ENCODE results near the gene C11orf98. TPM values are rescaled to one million over a fixed set of nuclear protein-coding genes. Genes with fewer than 3 reads are reported as not detected.
"Not testable (repeated sequence)": the region's sequence is repeated elsewhere in the genome, so short reads cannot be mapped to it uniquely, and the experiment has no call there.

The C11orf98 gene
- total RNA-seq, 1 experiment from 2014 or later = 81.2 TPM

DNA sequence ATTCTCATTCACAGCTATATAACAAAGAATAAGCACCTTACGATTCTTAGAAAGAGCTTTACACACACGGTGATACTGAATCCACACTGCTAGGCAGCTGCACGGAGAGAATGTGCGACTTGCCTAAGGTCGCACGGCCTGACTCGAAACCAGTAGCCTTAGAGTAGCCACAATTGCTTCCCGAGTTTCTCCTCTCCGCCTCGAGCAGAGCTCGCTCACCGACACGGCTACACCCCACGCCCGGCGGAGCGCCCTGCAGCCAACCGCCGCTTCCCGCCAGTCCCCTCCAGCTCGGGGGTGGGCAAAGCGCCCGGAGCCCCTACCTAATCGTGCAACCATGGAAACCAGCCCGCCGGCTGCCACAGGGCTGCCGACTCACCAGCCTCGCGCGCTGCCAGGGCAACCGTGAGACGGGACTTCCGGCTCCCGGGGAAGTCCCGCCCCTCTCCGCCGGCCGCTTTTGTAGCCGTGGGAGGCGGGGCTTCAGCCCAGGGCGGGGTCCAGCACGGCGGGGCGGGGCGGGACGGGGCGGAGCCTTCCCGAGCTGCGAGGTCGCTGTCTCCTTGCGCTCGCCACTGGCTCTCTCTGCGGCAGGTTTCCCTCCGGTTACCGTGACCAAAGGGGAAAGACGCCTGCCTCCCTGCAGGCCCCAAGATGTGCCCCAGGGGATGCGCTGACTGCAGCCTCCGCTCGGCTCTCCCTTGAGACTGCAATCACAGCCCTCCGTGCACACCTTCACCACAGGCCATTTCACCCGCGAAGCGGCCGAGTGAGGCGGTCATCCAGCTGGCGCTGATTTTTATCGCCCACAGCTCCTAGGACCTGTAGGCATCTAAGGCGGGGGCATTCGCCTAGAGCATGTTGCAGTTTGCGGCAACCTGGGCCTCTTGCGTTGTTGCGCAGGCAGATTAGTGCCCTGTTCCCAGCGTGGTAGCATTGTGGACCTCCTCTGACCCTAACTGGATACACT lies 41.2 kb upstream of the C11orf98 start:
- BruUV-seq (replicated peaks) = no TSS peak
- TF ChIP-seq, protein P1, sequence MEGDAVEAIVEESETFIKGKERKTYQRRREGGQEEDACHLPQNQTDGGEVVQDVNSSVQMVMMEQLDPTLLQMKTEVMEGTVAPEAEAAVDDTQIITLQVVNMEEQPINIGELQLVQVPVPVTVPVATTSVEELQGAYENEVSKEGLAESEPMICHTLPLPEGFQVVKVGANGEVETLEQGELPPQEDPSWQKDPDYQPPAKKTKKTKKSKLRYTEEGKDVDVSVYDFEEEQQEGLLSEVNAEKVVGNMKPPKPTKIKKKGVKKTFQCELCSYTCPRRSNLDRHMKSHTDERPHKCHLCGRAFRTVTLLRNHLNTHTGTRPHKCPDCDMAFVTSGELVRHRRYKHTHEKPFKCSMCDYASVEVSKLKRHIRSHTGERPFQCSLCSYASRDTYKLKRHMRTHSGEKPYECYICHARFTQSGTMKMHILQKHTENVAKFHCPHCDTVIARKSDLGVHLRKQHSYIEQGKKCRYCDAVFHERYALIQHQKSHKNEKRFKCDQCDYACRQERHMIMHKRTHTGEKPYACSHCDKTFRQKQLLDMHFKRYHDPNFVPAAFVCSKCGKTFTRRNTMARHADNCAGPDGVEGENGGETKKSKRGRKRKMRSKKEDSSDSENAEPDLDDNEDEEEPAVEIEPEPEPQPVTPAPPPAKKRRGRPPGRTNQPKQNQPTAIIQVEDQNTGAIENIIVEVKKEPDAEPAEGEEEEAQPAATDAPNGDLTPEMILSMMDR (IDR thresholded peaks at IDR 0.05; ENCODE audit: unreplicated experiment) = no peak

DNA sequence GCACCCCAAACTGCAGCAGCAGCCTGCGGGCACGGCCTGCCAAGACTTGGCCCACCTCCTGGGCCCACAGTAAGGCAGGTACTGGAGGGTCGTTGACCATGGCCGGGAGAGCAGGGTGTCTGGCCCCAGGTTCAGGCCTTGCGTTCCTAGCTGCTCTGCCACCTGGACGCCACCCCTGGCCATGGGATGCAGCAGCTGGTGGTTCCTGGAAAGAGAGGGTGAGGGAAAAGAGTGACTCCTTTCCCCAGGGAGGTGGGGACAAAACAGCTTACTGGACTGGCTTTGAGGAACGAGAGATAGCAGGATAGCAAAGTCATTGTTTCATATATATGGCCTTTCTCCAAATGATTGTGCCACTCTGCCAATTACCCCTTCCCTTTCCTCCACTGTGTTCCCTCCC lies 40.4 kb upstream of the C11orf98 start:
- Mint-ChIP-seq H3K4me3 (ENCODE audit: unreplicated experiment) (peak overlapping the region; percentile 92), H3K27me3 (ENCODE audit: insufficient read depth, unreplicated experiment) (no peaks in the 10 kb centered on the region), H3K9me3 (ENCODE audit: unreplicated experiment) (no peaks in the 10 kb centered on the region), H3K4me1 (ENCODE audit: insufficient read depth, unreplicated experiment) (peaks cover 25% of the 10 kb centered on the region), H3K27ac (ENCODE audit: low read depth, unreplicated experiment) (peak overlapping the region; percentile 94), H3K36me3 (ENCODE audit: insufficient read depth, unreplicated experiment) (peaks cover 41% of the 10 kb centered on the region)
- intact Hi-C loops (cut with micrococcal nuclease) = no loop called here
- BruUV-seq (replicated peaks) = TSS peak; percentile 2
- DNase-seq (ENCODE audit: unreplicated experiment) = no peak
- ChIA-PET POLR2A (interaction anchor here (0.6 to 15.7 kb wide), 28 partner anchors 10 to 745 kb away, joined by 3 to 197 read pairs (median 5); partner anchors contain the start of genes B3GAT3, C11orf98, CSKMT and EEF1G), CTCF (interaction anchor here (0.6 to 7.0 kb wide), 4 partner anchors 12 to 25 kb away, joined by 3 to 38 read pairs (median 18); no protein-coding TSS in a partner anchor)
- TF ChIP-seq, protein P1 (IDR thresholded peaks at IDR 0.05; ENCODE audit: unreplicated experiment) = no peak

More for the DNA sequence above, 41.2 kb upstream of the C11orf98 start:
- no peaks in the 10 kb centered on the region for H3K27me3 Mint-ChIP-seq (ENCODE audit: insufficient read depth, unreplicated experiment)
- no peaks in the 10 kb centered on the region for H3K9me3 Mint-ChIP-seq (ENCODE audit: unreplicated experiment)
- peak overlapping the region; percentile 94 for H3K27ac Mint-ChIP-seq (ENCODE audit: low read depth, unreplicated experiment)
- peaks cover 25% of the 10 kb centered on the region for H3K4me1 Mint-ChIP-seq (ENCODE audit: insufficient read depth, unreplicated experiment)
- POLR2A ChIA-PET = interaction anchor here (0.6 to 15.7 kb wide), 31 partner anchors 9 to 313 kb away, joined by 3 to 197 read pairs (median 4); partner anchors contain the start of genes B3GAT3, C11orf98, CSKMT and EEF1G
- peaks cover 43% of the 10 kb centered on the region for H3K36me3 Mint-ChIP-seq (ENCODE audit: insufficient read depth, unreplicated experiment)
- CTCF ChIA-PET = interaction anchor here (0.6 to 7.0 kb wide), 6 partner anchors 13 to 1108 kb away, joined by 3 to 38 read pairs (median 3); no protein-coding TSS in a partner anchor
- intact Hi-C loops (cut with micrococcal nuclease) = no loop called here
- peak overlapping the region; percentile 92 for H3K4me3 Mint-ChIP-seq (ENCODE audit: unreplicated experiment)
- DNase-seq (ENCODE audit: unreplicated experiment) = peak; percentile 91

DNA sequence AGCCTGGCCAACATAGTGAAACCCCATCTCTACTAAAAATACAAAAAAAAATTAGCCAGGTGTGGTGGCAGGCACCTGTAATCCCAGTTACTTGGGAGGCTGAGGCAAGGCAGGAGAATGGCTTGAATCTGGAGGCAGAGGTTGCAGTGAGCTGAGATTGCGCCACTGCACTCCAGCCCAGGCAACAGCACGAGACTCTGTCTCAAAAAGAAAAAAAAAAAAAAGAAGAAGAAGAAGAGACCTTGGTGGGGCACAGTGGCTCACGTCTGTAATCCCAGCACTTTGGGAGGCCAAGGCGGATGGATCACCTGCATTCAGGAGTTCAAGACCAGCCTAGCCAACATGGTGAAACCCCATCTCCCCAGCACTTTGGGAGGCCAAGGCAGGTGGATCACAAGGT lies 38.9 kb upstream of the C11orf98 start:
- BruUV-seq (replicated peaks); intact Hi-C loops (cut with micrococcal nuclease); H3K4me3 Mint-ChIP-seq (ENCODE audit: unreplicated experiment); H3K27me3 Mint-ChIP-seq (ENCODE audit: insufficient read depth, unreplicated experiment); DNase-seq (ENCODE audit: unreplicated experiment); H3K27ac Mint-ChIP-seq (ENCODE audit: low read depth, unreplicated experiment); H3K9me3 Mint-ChIP-seq (ENCODE audit: unreplicated experiment): not testable (repeated sequence)
- POLR2A ChIA-PET = interaction anchor here (0.6 to 2.6 kb wide), 5 partner anchors 23 to 857 kb away, joined by 3 to 8 read pairs (median 5); partner anchors contain the start of genes C11orf98, CSKMT and UBXN1
- CTCF ChIA-PET = interaction anchor here (0.6 to 7.0 kb wide), 4 partner anchors 10 to 159 kb away, joined by 3 to 38 read pairs (median 18); no protein-coding TSS in a partner anchor
- Mint-ChIP-seq H3K4me1 (ENCODE audit: insufficient read depth, unreplicated experiment) (peaks cover 19% of the 10 kb centered on the region), H3K36me3 (ENCODE audit: insufficient read depth, unreplicated experiment) (peaks cover 33% of the 10 kb centered on the region)

DNA sequence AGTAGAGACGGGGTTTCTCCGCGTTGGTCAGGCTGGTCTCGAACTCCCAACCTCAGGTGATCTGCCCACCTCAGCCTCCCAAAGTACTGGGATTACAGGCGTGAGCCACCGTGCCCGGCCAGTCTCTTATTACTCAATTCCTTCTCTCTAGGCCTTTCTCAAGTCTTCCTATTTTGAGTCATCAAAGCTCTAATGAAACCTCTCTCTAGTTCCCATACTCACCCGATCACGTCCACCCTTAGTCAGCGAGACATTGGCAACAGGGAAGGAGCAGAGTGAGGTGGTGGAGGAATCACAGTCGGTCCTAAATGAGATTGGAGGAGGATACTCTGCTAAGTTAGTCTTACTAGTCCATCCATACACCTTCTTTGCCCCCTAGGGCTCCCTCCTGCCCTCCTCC lies 37.2 kb upstream of the C11orf98 start:
- H3K36me3 Mint-ChIP-seq (ENCODE audit: insufficient read depth, unreplicated experiment) = peaks cover 46% of the 10 kb centered on the region
- BruUV-seq (replicated peaks) = no TSS peak
- intact Hi-C loops (cut with micrococcal nuclease) = no loop called here
- peak overlapping the region; percentile 16 for H3K27ac Mint-ChIP-seq (ENCODE audit: low read depth, unreplicated experiment)
- H3K4me3 Mint-ChIP-seq (ENCODE audit: unreplicated experiment) = no peak overlapping the region
- H3K4me1 Mint-ChIP-seq (ENCODE audit: insufficient read depth, unreplicated experiment) = peaks cover 14% of the 10 kb centered on the region
- no peak for DNase-seq (ENCODE audit: unreplicated experiment)
- H3K9me3 Mint-ChIP-seq (ENCODE audit: unreplicated experiment) = no peaks in the 10 kb centered on the region
- ChIA-PET POLR2A (interaction anchor here (1.0 to 2.6 kb wide), 4 partner anchors 23 to 51 kb away, joined by 3 to 8 read pairs (median 4); partner anchors contain the start of genes C11orf98, CSKMT, LBHD1 and UBXN1), CTCF (interaction anchor here (0.6 to 7.0 kb wide), 3 partner anchors 9 to 307 kb away, joined by 3 to 38 read pairs (median 14); no protein-coding TSS in a partner anchor)
- H3K27me3 Mint-ChIP-seq (ENCODE audit: insufficient read depth, unreplicated experiment) = no peaks in the 10 kb centered on the region
- TF ChIP-seq, protein P1 (IDR thresholded peaks at IDR 0.05; ENCODE audit: unreplicated experiment) = no peak

Measured in MCF 10A (cell line).